GM12801 (cell line): Measurements from ENCODE around the gene RFPL4AL1.

Experiments
- CTCF ChIP-seq: IDR thresholded peaks from one replicate; pipeline ENCODE4 v1.5.1; 2011; ENCODE audit warnings: control low read depth; ENCODE audit not compliant: insufficient read length; ENCODE audit errors: extremely low read depth

RFPL4AL1 gene

DNA sequence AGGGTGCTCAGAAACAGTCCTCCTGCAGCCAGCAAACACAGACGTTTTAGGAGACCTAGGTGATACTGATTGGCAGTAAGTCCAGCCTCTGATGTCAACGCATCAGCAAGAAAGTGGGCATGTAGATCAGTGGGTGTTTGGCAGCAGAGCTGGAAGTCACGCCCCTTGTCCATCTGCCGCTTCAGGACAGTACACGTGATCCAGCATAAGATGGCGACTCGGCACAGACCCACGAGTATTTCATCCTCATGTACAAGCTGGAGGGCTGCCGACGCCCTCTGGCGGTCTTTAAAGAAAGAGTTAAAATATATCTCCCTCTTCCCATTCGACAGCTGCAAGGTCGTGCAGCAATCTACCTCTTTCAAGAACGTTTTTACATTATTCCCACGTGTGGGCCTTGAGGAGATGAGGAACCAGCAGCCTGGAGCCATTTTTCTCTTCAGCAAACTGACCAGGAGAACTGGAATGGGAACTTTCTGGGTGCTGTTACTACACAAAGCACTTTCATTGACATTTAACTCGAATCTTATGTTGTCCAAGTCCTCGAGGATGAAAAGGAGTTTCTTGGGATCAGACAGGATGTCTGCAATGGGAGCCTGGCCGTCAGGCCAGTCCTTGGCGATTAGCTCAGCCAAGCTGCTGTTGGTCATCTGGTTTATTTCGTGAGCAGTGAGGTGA, 40.6 kb downstream of the RFPL4AL1 start:
- no peak for TF ChIP-seq CTCF

DNA sequence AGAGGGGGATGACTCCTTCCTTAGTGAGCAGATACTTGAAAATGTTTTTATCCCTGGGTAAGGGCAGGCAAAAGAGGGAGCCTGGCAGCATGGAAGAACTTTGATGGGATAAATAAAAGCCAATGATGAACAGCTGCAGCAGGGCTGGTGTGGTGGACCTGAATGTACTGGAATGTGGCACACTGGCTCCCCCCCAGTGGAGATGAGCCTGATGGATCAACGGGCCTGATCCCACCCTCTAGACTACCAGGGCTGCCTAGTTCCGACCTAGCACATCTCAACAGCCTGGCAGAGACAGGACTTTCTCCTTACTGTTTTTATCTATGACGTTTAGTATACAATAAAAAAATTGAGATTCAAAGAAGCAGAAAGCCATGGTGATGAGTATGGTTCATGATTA, 42.4 kb downstream of the RFPL4AL1 start:
- TF ChIP-seq CTCF = no peak

GRCh38 chr19:55812449-55812848, 43.5 kb downstream of the RFPL4AL1 start:
- no peak for TF ChIP-seq CTCF

GRCh38 chr19:55813906-55814305, 45.0 kb downstream of the RFPL4AL1 start:
- TF ChIP-seq CTCF = no peak

- no peak for TF ChIP-seq CTCF
Measured at GRCh38 chr19:55820037-55820436, 51.1 kb downstream of the RFPL4AL1 start.
